SU-DHL-6 (cell line): ENCODE results near the gene LRBA.

ENCODE experiments used
- H2AFZ ChIP-seq: fragments of 200-600 bp; sonication (generic); 2 replicates; pipeline ENCODE4 v1.6.1; 2014; ENCODE audit warnings: low read depth, mild to moderate bottlenecking, moderate library complexity, mixed read lengths, antibody characterized with exemption, low read length; ENCODE audit not compliant: severe bottlenecking
- H3F3A ChIP-seq: fragments of 200-600 bp; shearing (Covaris generic); 2 replicates; pipeline ENCODE4 v1.6.0; 2016; ENCODE audit warnings: antibody characterized with exemption, mild to moderate bottlenecking; ENCODE audit not compliant: insufficient read depth
- H3K27ac ChIP-seq: fragments of 200-600 bp; sonication (generic); 2 replicates; pipeline ENCODE4 v1.5.1; 2016; ENCODE audit warnings: low read depth, mild to moderate bottlenecking, low read length, moderate library complexity, mixed read lengths
- H3K27me3 ChIP-seq: fragments of 200-600 bp; sonication (generic), shearing (Covaris generic); 2 replicates; pipeline ENCODE4 v1.6.0; 2014; ENCODE audit warnings: mild to moderate bottlenecking, low read length
- H3K36me3 ChIP-seq: fragments of 200-600 bp; sonication (generic); 2 replicates; pipeline ENCODE4 v1.6.1; 2014; ENCODE audit warnings: mild to moderate bottlenecking, low read length, mixed read lengths
- H3K4me2 ChIP-seq: fragments of 300-600, 200-600 bp; shearing (Covaris generic), sonication (generic); 2 replicates; pipeline ENCODE4 v1.6.0; 2014; ENCODE audit warnings: low read length, low read depth, mild to moderate bottlenecking; ENCODE audit not compliant: poor library complexity, severe bottlenecking
- H3K4me3 ChIP-seq: fragments of 200-600 bp; sonication (generic); 2 replicates; pipeline ENCODE4 v1.5.1; 2014; ENCODE audit warnings: antibody characterized with exemption, low read length, mild to moderate bottlenecking, mixed read lengths; ENCODE audit not compliant: insufficient read depth, poor library complexity, severe bottlenecking
- H3K79me2 ChIP-seq: fragments of 200-600 bp; sonication (generic); 2 replicates; pipeline ENCODE4 v1.6.1; 2014; ENCODE audit warnings: mild to moderate bottlenecking, low read length, moderate library complexity; ENCODE audit not compliant: insufficient read depth
- H3K9ac ChIP-seq: fragments of 200-600 bp; sonication (generic); 2 replicates; pipeline ENCODE4 v1.7.0; 2014; ENCODE audit warnings: mild to moderate bottlenecking, low read length
- H3K9me2 ChIP-seq: fragments of 200-600 bp; sonication (generic); replicated peaks from 2 replicates; pipeline ENCODE4 v1.6.1; 2014; ENCODE audit warnings: low read length; ENCODE audit not compliant: insufficient read depth
- H3K9me3 ChIP-seq: fragments of 200-600 bp; sonication (generic); 2 replicates; pipeline ENCODE4 v1.6.1; 2014; ENCODE audit warnings: low read length, mixed read lengths; ENCODE audit not compliant: insufficient read depth
- H4K20me1 ChIP-seq: fragments of 200-600 bp; sonication (generic); 2 replicates; pipeline ENCODE4 v1.6.1; 2014; ENCODE audit warnings: low read depth, mild to moderate bottlenecking, antibody characterized with exemption, low read length, moderate library complexity, mixed read lengths
- EZH2phosphoT487 ChIP-seq: fragments of 200-600 bp; sonication (generic), shearing (Covaris generic); conservative IDR thresholded peaks from 2 replicates; pipeline ENCODE4 v1.6.1; 2018; ENCODE audit warnings: mild to moderate bottlenecking, antibody characterized with exemption, low read length, moderate library complexity, mixed read lengths
- TF ChIP-seq, protein P1 (sequence below): fragments of 200-600 bp; sonication (generic); IDR thresholded peaks from one replicate; pipeline ENCODE4 v1.5.1; 2017; ENCODE audit warnings: antibody characterized with exemption, mild to moderate bottlenecking, low read length, moderate library complexity; ENCODE audit not compliant: insufficient read depth, poor library complexity, severe bottlenecking

Gene LRBA

DNA sequence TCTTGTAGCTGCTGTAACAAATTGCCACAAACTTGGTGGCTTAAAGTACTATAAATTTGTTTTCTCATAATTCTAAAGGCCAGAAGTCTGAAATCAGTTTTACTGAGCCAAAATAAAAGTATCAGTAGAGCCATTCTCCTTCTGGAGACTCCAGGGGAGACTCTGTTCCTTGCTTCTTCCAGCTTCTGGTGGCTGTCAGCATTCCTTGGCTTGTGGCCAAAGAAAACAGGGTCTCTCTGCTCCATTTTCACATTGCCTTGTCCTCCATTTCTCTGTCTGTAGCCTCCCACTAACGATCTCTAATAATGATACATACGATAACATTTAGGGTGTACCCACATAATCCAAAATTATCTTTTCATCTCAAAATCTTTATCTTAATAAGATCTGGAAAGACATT, 232.8 kb downstream of the LRBA start:
- no peaks in the 10 kb centered on the region for H3K79me2 ChIP-seq
- no peak overlapping the region for H2AFZ ChIP-seq
- H3F3A ChIP-seq, result no peaks in the 10 kb centered on the region; the same call in 1 of the 2 replicates
- H3K9ac ChIP-seq, result no peak overlapping the region
- H3K9me3 ChIP-seq, result no peaks in the 10 kb centered on the region
- no peaks in the 10 kb centered on the region for H4K20me1 ChIP-seq
- H3K27me3 ChIP-seq, result no peaks in the 10 kb centered on the region
- H3K4me2 ChIP-seq, result no peak overlapping the region
- TF ChIP-seq, protein P1, sequence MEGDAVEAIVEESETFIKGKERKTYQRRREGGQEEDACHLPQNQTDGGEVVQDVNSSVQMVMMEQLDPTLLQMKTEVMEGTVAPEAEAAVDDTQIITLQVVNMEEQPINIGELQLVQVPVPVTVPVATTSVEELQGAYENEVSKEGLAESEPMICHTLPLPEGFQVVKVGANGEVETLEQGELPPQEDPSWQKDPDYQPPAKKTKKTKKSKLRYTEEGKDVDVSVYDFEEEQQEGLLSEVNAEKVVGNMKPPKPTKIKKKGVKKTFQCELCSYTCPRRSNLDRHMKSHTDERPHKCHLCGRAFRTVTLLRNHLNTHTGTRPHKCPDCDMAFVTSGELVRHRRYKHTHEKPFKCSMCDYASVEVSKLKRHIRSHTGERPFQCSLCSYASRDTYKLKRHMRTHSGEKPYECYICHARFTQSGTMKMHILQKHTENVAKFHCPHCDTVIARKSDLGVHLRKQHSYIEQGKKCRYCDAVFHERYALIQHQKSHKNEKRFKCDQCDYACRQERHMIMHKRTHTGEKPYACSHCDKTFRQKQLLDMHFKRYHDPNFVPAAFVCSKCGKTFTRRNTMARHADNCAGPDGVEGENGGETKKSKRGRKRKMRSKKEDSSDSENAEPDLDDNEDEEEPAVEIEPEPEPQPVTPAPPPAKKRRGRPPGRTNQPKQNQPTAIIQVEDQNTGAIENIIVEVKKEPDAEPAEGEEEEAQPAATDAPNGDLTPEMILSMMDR, result no peak
- TF ChIP-seq EZH2phosphoT487, result no peak
- H3K4me3 ChIP-seq, result no peak overlapping the region
- no peaks in the 10 kb centered on the region for H3K9me2 ChIP-seq
- H3K36me3 ChIP-seq, result no peaks in the 10 kb centered on the region
- H3K27ac ChIP-seq, result no peak overlapping the region

DNA sequence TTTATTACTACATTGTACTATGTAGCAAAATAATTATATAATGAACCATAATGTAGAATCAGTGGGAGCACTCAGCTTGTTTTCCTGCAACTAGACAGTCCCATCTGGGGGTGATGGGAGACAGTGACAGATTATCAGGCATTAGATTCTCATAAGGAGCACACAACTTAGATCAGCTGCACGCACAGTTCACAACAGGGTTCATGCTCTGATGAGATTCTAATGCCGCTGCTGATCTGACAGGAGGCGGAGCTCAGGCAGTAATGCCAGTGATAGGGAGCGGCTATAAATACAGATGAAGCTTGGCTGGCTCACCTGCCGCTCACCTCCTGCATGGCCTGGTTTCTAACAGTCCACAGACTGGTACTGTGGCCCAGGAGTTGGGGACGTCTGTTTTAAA, 233.9 kb downstream of the LRBA start:
- H3K36me3 ChIP-seq, result no peaks in the 10 kb centered on the region
- no peaks in the 10 kb centered on the region; the same call in 1 of the 2 replicates for H3F3A ChIP-seq
- H3K27me3 ChIP-seq, result no peaks in the 10 kb centered on the region
- H4K20me1 ChIP-seq, result no peaks in the 10 kb centered on the region
- H3K79me2 ChIP-seq, result no peaks in the 10 kb centered on the region
- no peaks in the 10 kb centered on the region for H3K9me2 ChIP-seq
- H3K4me3 ChIP-seq, result no peak overlapping the region
- H3K9me3 ChIP-seq, result no peaks in the 10 kb centered on the region
- H3K27ac ChIP-seq, result no peak overlapping the region
- no peak overlapping the region for H2AFZ ChIP-seq
- H3K4me2 ChIP-seq, result no peak overlapping the region
- no peak for TF ChIP-seq EZH2phosphoT487
- TF ChIP-seq, protein P1, result no peak
- H3K9ac ChIP-seq, result no peak overlapping the region

DNA sequence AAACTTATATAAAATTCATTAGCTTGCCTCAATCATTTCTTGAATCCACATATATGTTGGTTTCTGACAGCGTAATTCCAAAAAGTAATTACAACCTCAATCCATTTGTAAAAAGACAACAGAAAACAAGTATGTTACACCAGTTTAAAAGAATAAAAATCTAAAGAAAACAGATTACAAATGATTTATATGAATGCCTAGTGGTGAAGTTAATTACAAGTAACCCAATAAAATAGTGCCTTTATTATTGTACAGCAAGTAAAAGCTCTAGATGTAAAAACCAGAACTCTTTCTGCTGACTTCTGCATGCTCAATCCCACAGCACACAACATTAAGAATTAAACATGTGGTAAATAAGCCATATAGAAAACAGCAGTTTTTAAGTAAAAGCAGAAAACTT, 235.4 kb downstream of the LRBA start:
- Histone ChIP-seq H3K4me2 (no peak overlapping the region), H3K36me3 (no peaks in the 10 kb centered on the region), H3K9me2 (no peaks in the 10 kb centered on the region), H3K9me3 (no peaks in the 10 kb centered on the region), H3K4me3 (no peak overlapping the region), H3K79me2 (no peaks in the 10 kb centered on the region), H2AFZ (no peak overlapping the region), H3K27ac (no peak overlapping the region), H4K20me1 (no peaks in the 10 kb centered on the region), H3K27me3 (no peaks in the 10 kb centered on the region), H3F3A (no peaks in the 10 kb centered on the region; the same call in 1 of the 2 replicates), H3K9ac (no peak overlapping the region)
- TF ChIP-seq EZH2phosphoT487, result no peak
- TF ChIP-seq, protein P1, result no peak
